HG03520 (cell line): ENCODE measurements around the gene MAML1.
"Not testable (repeated sequence)": the region's sequence is repeated elsewhere in the genome, so short reads cannot be mapped to it uniquely, and the experiment has no call there.

ENCODE experiments used
- ATAC-seq: cut with Tn5 transposase; IDR thresholded peaks from one replicate; pipeline ENCODE4 v1.9.1; 2021; ENCODE audit warnings: mild to moderate bottlenecking, moderate library complexity; ENCODE audit not compliant: unreplicated experiment

Gene MAML1

DNA sequence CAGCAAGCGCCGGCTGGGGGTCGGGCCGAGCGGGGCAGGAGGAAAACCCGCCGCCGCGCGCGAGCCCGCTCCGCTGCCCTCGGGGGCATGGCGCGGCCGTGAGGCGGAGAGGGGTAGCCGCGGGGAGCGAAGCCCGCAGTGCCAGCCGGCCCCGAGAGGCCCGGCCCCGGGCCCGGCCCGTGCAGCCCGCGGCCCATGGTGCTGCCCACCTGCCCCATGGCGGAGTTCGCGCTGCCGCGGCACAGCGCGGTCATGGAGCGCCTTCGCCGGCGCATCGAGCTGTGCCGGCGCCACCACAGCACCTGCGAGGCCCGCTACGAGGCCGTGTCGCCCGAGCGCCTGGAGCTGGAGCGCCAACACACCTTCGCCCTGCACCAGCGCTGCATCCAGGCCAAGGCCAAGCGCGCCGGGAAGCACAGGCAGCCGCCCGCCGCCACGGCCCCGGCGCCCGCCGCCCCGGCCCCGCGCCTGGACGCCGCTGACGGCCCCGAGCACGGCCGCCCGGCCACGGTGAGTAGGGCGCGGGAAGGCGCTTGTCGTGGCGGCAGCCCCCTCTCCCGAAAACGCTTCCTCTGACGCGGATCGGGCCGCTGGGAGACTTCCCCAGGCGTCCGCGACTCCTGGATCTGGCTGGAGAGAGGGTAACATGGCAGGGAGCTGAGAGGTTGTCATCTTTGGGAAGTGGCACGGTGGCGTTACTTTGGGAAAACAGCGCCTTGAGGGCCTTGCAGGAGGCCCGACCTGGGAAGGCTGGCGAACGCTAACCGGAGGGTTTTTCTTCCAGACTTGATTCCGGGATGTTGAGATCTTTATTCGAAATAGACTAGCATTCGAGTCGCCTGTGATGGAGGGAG lies 523 bp downstream of the MAML1 start:
- ATAC-seq, result peak; percentile 20

DNA sequence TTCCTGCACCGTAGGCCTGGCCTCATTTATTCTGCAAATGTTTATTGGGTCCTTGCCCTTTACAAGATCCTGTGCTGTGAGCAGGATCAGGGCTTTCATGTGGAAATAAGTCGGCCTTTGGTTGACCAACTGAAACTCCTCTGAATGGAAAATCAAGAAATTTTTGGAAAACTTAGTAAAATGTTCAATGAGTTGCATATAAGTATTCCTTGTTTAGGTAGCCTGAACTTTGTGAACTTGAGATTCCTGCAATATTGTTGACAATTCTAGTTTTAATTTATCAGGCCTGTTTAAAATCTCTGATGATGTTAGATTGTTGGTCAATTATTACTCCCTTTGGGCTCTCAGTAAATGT lies 1.1 kb downstream of the MAML1 start:
- no peak for ATAC-seq

DNA sequence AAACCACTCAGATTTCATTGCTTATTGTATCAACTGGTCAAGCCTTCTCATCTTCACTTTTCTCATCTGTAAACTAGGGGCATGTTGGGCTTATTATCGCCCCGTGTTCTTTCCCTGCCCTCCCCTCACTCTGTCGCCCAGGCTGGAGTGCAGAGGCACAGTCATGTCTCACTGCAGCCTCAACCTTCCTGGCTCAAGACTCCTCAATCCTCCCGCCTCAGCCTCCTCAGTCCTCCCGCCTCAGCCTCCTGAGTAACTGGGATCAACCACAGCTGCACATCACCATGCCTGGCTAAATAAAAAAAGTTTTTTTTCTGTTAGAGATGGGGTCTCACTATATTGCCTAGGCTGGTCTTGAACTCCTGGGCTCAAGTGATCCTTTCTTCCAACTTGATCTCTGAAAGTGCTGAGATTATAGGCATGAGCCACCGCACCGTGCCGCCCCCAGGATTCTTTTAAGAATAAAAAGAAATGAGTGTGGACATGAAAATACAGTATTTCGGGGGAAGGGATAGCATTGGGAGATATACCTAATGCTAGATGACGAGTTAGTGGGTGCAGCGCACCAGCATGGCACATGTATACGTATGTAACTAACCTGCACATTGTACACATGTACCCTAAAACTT lies 2.0 kb downstream of the MAML1 start:
- ATAC-seq, result no peak

DNA sequence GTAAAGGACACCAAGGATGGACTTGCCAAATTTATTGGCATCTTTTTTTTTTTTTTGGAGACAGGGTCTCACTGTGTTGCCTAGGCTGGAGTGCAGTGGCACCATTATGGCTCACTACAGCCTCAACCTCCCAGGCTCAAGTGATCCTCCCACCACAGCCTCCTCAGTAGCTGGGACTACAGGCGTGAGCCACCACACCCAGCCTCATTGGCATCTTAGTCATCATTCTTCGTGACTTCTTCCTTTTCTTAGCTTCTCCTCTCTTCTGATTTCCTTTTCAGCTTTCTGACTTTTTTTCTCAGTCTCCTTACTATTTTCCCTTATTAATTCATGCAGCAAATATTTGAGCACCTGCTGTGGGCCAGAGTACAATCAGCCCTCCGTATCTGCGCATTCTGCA lies 6.1 kb downstream of the MAML1 start:
- no peak for ATAC-seq

DNA sequence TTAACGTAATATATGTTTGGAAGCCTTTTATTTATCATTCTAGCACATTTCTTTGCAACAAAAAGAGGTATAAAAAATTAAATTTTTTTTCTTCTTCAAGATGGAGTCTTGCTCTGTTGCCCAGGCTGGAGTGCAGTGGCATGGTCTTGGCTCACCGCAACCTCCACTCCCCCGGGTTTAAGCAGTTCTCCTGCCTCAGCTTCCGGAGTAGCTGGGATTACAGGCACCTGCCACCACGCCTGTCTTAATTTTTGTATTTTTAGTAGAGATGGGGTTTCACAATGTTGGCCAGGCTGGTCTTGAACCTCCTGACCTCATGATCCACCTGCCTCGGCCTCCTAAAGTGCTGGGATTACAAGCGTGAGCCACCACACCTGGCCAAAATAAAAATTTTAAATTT lies 11.5 kb downstream of the MAML1 start:
- not testable (repeated sequence) for ATAC-seq

DNA sequence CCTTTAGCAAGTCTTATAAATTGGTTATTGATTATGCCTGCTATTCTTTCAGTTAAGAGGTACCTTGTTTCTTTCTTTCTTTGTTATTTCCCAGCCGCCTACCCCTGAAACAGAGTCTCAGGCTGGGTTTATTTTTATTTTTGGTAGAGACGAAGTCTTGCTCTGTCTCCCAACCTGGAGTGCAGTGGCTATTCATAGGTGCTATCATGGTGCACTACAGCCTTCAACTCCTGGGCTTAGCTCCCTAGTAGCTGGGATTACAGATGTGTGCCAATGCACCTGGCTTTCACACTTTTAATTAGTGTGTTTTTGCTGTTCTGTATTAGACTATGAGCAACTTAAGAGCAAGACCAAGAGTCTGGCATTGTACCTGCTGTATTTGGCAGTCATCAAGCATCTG lies 14.2 kb downstream of the MAML1 start:
- no peak for ATAC-seq

DNA sequence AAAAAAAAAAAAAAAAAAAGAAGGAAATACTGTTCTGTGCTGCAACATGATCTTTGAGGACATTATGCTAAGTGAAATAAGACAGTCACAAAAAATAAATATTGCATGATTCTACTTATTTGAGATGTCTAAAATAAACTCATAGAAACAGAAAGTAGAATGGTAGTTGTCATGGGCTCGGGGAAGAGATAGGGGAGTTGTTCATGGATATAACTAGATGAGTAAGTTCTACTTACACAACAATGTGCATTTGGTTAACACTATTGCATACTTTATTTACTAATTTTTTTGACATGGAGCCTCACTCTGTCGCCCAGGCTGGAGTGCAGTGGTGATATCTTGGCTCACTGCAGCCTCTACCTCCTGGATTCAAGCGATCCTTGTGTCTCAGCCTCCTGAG lies 15.2 kb downstream of the MAML1 start:
- no peak for ATAC-seq

DNA sequence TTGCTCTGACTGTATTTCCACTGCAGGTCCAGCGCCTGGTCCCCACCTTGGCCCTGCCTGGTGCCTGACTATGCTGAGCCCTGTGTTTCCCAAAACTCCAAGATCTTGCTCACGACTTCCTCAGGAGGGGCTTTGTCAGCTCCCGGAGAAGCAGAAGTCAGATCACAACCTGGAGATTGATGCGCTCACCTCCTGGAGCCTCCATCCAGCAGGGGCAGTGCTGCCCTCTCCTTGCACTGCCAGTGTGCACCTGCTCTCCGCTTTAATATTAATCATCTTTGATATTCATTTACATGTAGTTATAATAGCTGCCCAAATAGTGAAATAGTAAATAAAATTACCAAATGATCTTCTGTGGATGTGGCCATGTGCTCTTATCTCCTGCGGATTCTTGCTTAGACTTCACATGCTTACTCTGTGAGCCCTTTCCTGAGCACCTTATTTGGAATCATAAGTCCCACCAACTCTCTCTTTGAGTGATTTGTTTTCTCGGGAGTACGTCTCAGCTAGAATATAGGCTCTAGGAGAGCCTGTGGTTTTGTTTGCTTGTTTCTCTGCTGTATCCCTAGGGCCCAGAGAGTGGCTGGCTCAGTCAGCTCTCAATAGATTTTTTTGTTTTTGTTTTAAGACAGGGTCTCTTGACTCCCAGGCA lies 17.4 kb downstream of the MAML1 start:
- no peak for ATAC-seq

DNA sequence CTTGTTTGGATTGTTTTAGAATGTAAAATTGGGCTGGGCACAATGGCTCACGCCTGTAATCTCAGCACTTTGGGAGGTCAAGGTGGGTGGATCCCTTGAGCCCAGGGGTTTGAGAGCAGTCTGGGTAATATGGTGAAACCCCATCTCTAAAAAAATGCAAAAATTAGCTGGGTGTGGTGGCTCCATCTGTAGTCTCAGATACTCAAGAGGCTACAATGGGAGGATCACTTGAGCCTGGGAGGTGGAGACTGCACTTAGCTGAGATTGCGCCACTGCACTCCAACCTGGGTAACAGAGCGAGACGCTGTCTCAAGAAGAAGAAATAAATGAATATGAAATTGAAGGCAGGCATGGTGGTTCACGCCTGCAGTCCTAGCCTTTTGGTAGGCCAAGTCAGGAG lies 21.3 kb downstream of the MAML1 start:
- ATAC-seq, result no peak

DNA sequence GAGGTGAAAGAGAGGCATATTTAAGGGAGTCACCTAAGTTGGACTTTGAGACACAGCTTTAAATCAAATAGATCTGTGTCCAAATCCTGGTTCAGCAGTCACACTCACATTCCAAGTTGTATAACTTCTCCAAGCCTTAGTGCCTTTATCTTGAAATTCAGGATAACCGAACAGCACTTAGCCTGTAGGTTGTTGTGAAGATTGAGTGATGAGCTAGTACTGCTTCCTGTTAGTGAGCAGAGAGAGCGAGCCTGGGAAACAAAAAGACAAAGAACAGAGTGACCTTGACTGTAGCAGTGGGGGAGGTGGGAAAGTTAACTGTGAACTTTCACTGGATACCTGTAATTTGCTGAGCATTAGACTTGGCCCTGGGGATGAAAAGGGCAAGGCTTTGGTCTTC lies 22.4 kb downstream of the MAML1 start:
- ATAC-seq, result no peak

DNA sequence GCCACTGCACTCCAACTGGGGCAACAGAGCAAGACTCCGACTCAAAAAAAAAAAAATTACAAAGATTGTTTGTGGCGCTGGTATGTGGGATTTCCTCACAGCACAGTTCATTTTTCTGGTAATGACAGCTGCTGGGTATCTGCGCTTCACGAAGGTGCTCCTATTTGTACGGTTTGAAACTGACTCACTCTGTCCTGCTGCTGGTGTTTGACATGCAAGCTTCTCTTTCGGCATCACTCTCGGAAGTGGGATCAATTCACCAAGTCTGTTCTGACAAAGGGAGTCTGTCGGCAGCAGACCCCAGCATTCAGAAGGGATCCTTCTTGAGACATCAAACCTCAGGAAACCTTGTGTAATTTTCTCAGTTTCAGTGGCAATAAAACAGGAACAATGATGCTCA lies 26.3 kb downstream of the MAML1 start:
- ATAC-seq, result no peak

DNA sequence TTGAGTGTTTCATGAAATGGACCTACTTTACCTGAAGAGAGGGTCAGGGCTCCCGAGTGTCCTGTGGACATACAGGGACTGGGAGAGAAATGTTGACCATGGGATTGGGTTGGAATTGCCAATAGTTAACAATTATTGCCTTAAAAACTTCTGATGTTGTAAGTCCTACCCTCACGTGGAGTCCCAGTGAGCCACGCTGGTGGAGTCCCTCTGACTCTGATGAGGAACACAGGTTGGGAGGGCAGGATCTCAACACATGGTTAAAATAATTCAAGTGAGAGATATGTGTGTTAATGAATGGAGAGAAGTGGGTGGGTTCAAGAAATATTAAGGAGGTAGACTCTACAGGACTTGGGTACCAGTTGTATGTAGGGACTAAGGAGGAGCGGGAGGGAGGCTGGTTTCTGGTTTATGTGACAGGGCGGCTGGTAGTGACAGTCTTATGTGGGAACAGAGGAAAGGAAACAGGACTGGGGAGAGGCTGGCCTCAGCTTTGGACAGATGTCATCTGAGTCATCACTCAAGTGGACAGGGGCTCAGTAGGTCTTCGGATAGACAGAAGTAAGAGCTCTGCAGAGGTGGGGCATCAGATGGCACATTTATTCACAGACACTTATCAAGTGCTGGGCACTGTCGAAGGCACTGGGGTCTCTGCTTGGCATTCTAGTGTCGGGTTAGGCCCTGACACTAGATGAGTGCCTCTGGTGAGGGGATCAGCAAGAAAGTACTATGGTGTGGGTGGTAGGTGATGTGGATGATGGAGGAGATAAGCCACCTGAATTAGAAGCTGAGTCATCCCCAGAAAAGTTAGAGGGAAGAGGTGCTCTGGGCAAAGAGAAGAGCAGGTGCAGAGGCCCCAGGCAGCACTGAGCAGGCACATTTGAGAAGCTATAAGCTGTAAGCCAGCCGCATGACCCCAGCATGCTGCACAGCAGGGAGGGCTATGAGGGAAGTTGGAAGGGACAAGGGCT lies 27.2 kb downstream of the MAML1 start:
- ATAC-seq, result peak; percentile 48

DNA sequence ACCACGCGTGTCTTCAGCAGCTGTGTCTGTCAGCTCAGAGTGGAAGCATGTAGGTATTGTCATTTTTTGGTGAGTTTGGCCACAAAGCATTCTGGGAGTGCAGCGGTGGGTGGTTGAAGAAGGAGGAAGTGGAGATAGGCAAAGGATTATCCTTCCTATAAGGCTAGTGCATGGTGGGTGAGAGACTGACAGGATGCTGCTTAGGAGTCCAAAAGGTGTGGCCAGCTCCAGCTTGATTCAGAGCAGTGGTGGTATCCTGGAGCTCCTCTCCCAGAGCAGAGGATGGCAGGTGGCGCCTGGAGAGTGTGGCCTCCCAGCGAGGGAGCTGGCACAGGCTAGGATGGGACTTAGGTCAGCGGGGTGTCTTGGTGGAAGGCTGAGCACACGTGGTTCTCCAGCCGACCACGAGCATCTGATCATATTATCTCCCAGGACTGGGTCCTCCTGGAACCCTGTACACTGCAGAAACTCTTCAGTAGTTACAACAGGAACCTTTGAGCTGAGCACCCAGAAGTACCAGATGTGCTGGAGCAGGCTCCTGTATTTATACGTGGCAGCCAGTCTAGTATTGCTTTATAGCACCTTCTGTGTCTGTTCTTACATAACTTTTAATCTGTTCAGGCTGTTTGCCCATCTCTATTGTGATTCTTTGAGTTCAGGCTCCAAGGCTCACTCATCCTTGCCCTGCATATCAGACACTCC lies 29.6 kb downstream of the MAML1 start:
- ATAC-seq, result no peak

DNA sequence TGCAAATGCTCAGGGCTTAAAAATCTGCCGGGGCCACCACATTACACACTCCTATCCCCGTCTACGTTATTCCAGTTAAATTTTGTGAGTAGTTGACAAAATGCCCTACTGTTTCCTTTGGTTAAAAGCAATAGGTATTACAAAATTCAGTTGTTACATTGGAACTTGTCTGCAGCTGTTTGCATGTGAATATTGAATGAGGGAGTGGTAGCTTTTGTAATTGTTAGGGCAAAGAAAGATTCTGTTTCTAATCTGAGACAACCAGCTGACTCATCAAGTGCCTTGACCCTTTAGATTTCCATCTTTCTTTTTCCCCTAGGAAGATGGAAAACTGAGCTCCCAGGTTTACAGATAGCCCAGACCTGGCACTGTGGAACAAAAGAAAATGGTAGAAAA lies 30.2 kb downstream of the MAML1 start:
- no peak for ATAC-seq

DNA sequence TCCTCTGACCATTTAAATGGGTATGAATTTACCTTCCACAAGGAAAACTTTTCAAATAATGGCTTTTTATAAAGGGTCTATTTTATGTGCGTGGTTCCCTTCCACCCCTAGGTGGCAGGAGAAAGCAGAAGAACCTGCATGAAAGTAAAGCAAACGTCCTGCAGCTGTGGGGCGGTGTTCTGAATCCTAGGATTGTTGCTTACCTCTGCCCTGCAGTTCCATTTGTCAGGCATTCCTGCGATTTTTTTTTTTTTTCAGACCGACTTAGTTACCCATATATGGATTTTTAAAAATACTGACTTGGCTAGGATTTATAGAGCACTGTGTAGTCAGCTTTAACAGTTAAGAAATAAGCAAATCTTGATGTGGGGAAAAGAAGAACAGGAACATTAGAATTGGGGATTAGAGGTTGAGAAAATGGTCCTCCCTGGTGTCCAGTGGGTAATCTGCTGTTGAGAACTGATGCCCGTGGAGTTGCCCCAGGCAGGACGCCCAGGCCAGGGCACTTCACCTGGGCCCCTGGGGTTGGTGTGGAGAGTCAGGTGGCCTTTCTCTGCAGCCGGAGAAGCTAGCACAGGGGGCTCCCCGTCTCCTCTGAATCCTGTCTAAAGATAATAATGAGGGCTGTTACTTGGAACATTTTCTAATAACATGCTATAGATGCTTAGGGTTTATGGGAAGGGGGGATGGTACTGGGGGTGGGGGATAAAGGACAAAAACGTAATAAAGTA lies 30.8 kb downstream of the MAML1 start:
- peak; percentile 53 for ATAC-seq

DNA sequence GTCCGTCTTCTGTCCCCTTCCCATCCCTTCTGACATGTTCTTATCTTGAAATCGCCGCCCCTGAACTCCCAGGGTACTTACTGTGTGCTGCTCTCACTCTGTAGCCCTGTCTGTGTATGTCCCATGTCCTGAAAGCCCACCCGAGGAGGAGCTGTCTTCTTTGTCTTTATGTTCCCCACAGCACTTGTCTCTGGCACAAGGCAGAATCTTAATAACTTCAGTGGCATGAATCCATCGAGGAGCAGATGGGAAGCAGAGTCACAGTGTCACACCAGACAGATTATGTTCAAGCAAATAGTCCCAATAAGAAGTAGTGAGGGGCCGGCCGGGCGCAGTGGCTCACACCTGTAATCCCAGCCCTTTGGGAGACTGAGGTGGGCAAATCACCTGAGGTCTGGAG lies 31.4 kb downstream of the MAML1 start:
- ATAC-seq, result no peak

DNA sequence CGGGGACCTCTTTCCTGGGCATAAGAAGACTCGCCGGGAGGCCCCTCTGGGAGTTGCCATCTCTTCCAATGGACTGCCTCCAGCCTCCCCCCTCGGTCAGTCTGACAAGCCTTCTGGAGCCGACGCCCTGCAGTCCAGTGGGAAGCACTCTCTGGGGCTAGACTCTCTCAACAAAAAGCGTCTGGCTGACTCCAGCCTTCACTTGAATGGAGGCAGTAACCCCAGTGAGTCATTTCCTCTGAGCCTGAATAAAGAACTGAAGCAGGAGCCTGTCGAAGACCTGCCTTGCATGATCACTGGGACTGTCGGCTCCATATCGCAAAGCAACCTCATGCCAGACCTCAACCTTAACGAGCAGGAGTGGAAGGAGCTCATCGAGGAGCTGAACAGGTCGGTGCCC lies 32.8 kb downstream of the MAML1 start:
- no peak for ATAC-seq

DNA sequence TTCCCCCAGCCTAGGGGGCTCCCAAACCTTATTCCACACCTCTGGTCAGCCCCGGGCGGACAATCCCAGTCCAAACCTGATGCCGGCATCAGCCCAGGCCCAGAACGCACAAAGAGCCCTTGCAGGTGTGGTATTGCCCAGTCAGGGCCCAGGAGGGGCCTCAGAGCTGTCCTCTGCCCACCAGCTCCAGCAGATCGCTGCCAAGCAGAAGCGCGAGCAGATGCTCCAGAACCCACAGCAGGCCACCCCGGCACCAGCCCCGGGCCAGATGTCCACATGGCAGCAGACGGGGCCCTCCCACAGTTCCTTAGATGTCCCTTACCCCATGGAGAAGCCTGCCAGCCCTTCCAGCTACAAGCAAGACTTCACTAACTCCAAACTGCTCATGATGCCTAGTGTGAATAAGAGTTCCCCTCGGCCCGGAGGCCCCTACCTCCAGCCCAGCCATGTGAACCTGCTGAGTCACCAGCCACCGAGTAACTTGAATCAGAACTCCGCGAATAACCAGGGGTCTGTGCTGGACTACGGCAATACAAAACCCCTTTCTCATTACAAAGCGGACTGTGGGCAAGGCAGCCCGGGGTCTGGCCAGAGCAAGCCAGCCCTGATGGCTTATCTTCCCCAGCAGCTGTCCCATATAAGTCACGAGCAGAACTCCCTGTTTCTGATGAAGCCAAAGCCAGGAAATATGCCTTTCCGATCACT lies 33.6 kb downstream of the MAML1 start:
- ATAC-seq, result no peak
